Measurements from ENCODE around the gene HTR4. TPM values are rescaled to one million over a fixed set of nuclear protein-coding genes. Genes with fewer than 3 reads are reported as not detected.

Gene HTR4
- total and polyA plus RNA-seq, 2 donors from 2014 or later = 0.22 TPM; not detected in 1

GRCh38 chr5:148445578-148445977, 208.7 kb downstream of the HTR4 start:
- Histone ChIP-seq H3K4me3 (ENCODE audit: low read length in 3 of 3) (no peak overlapping the region), H3K4me1 (ENCODE audit: control insufficient read depth in 2 of 3, insufficient read depth in 2 of 3, low read depth in 1 of 3, low read length in 3 of 3) (peaks cover 0 to 5% (median 2%) of the 10 kb centered on the region in 3 donors), H3K27ac (ENCODE audit: low read depth in 2 of 2, low read length in 2 of 2) (no peak overlapping the region), H3K9me3 (ENCODE audit: control insufficient read depth in 2 of 3, insufficient read depth in 1 of 3, low read length in 3 of 3) (no peaks in the 10 kb centered on the region), H3K9ac (ENCODE audit: low read length in 3 of 3) (no peak overlapping the region), H3K27me3 (ENCODE audit: control insufficient read depth, insufficient read depth, low read length) (no peaks in the 10 kb centered on the region), H3K36me3 (ENCODE audit: control insufficient read depth in 2 of 3, insufficient read depth in 3 of 3, low read length in 3 of 3) (peaks cover 0 to 15% (median 10%) of the 10 kb centered on the region in 3 donors)
- intact Hi-C loops (cut with DNase I) = loop anchor here (10.0 kb wide), 1 partner anchor 289 kb away; no protein-coding TSS in a partner anchor
- TF ChIP-seq CTCF (IDR thresholded peaks at IDR 0.05; ENCODE audit: borderline replicate concordance, extremely low read depth, insufficient read depth) = no peak
- DNase-seq (no peak), FAIRE-seq (no peak)

GRCh38 chr5:148443998-148444397, 210.3 kb downstream of the HTR4 start:
- H3K27ac ChIP-seq (ENCODE audit: low read depth in 2 of 2, low read length in 2 of 2) = no peak overlapping the region
- peak; percentile 89 for FAIRE-seq
- H3K27me3 ChIP-seq (ENCODE audit: control insufficient read depth, insufficient read depth, low read length) = no peaks in the 10 kb centered on the region
- H3K9ac ChIP-seq (ENCODE audit: low read length in 3 of 3) = no peak overlapping the region
- peaks cover 0 to 25% (median 12%) of the 10 kb centered on the region in 3 donors for H3K36me3 ChIP-seq (ENCODE audit: control insufficient read depth in 2 of 3, insufficient read depth in 3 of 3, low read length in 3 of 3)
- H3K4me1 ChIP-seq (ENCODE audit: control insufficient read depth in 2 of 3, insufficient read depth in 2 of 3, low read depth in 1 of 3, low read length in 3 of 3) = peaks cover 0 to 5% (median 2%) of the 10 kb centered on the region in 3 donors
- peak in 3 of 5 donors; percentile 51 to 88 (median 80) for DNase-seq
- no peak overlapping the region for H3K4me3 ChIP-seq (ENCODE audit: low read length in 3 of 3)
- intact Hi-C loops (cut with DNase I) = loop anchor here (10.0 kb wide), 1 partner anchor 291 kb away; no protein-coding TSS in a partner anchor
- peak; percentile 83 for TF ChIP-seq CTCF (IDR thresholded peaks at IDR 0.05; ENCODE audit: borderline replicate concordance, extremely low read depth, insufficient read depth)
- H3K9me3 ChIP-seq (ENCODE audit: control insufficient read depth in 2 of 3, insufficient read depth in 1 of 3, low read length in 3 of 3) = no peaks in the 10 kb centered on the region

- Histone ChIP-seq H3K27ac (ENCODE audit: low read depth in 2 of 2, low read length in 2 of 2) (no peak overlapping the region), H3K9me3 (ENCODE audit: control insufficient read depth in 2 of 3, insufficient read depth in 1 of 3, low read length in 3 of 3) (no peaks in the 10 kb centered on the region), H3K9ac (ENCODE audit: low read length in 3 of 3) (no peak overlapping the region), H3K27me3 (ENCODE audit: control insufficient read depth, insufficient read depth, low read length) (no peaks in the 10 kb centered on the region), H3K36me3 (ENCODE audit: control insufficient read depth in 2 of 3, insufficient read depth in 3 of 3, low read length in 3 of 3) (peaks cover 0 to 26% (median 14%) of the 10 kb centered on the region in 3 donors), H3K4me1 (ENCODE audit: control insufficient read depth in 2 of 3, insufficient read depth in 2 of 3, low read depth in 1 of 3, low read length in 3 of 3) (peaks cover 0 to 5% (median 2%) of the 10 kb centered on the region in 3 donors), H3K4me3 (ENCODE audit: low read length in 3 of 3) (no peak overlapping the region)
- intact Hi-C loops (cut with DNase I) = loop anchor here (10.0 kb wide), 1 partner anchor 292 kb away; no protein-coding TSS in a partner anchor
- FAIRE-seq (no peak), DNase-seq (no peak)
- TF ChIP-seq CTCF (IDR thresholded peaks at IDR 0.05; ENCODE audit: borderline replicate concordance, extremely low read depth, insufficient read depth) = no peak
Measured at GRCh38 chr5:148443241-148443640, 211.1 kb downstream of the HTR4 start.

- TF ChIP-seq CTCF (IDR thresholded peaks at IDR 0.05; ENCODE audit: borderline replicate concordance, extremely low read depth, insufficient read depth) = no peak
- no peaks in the 10 kb centered on the region for H3K27me3 ChIP-seq (ENCODE audit: control insufficient read depth, insufficient read depth, low read length)
- peaks cover 4 to 31% (median 21%) of the 10 kb centered on the region in 3 donors for H3K36me3 ChIP-seq (ENCODE audit: control insufficient read depth in 2 of 3, insufficient read depth in 3 of 3, low read length in 3 of 3)
- FAIRE-seq = no peak
- H3K9ac ChIP-seq (ENCODE audit: low read length in 3 of 3) = no peak overlapping the region
- H3K27ac ChIP-seq (ENCODE audit: low read depth in 2 of 2, low read length in 2 of 2) = no peak overlapping the region
- H3K4me3 ChIP-seq (ENCODE audit: low read length in 3 of 3) = no peak overlapping the region
- intact Hi-C loops (cut with DNase I) = no loop called here
- H3K4me1 ChIP-seq (ENCODE audit: control insufficient read depth in 2 of 3, insufficient read depth in 2 of 3, low read depth in 1 of 3, low read length in 3 of 3) = no peaks in the 10 kb centered on the region
- no peaks in the 10 kb centered on the region for H3K9me3 ChIP-seq (ENCODE audit: control insufficient read depth in 2 of 3, insufficient read depth in 1 of 3, low read length in 3 of 3)
- no peak for DNase-seq
Measured at GRCh38 chr5:148438933-148439332, 215.4 kb downstream of the HTR4 start.

Measured in kidney (tissue), 14 donors.